Fibroblast of villous mesenchyme (primary cell): ENCODE results near the gene TERB1. TPM values are rescaled to one million over a fixed set of nuclear protein-coding genes. Genes with fewer than 3 reads are reported as not detected.

ENCODE experiments used
- DNase-seq: peaks from one replicate; pipeline ENCODE4 v3.0.0-alpha.2; 2010; ENCODE audit warnings: low read depth
- H3K4me3 ChIP-seq: 2 replicates; pipeline ENCODE4 v1.5.1; 2011; ENCODE audit warnings: low read depth, mild to moderate bottlenecking, low read length
- CTCF ChIP-seq: IDR thresholded peaks from 2 replicates; pipeline ENCODE4 v1.5.1; 2012; ENCODE audit warnings: low read depth, mild to moderate bottlenecking, low read length; ENCODE audit not compliant: insufficient read depth
- total RNA-seq: library from RNA; depleted of rRNA; stranded (reverse); fragments of >200 nt; gene quantifications from 2 replicates; pipeline ENCODE4 v1.2.3, GENCODE V29; 2012

TERB1 gene
- total RNA-seq, 1 donor, result not detected

- TF ChIP-seq CTCF, result no peak
- peak overlapping the region; percentile 30 for H3K4me3 ChIP-seq
- DNase-seq, result no peak
Observed at GRCh38 chr16:66751992-66752322, 49.4 kb downstream of the TERB1 start.

GRCh38 chr16:66751303-66751991 is 49.9 kb downstream of the TERB1 start, which contains the start of gene DYNC1LI2:
TSS of gene DYNC1LI2 (minus strand) at chr16:66751609. CDS start at chr16:66751591, 18 bp downstream.
- DNase-seq, result peak; percentile 69
- peak; percentile 69 for TF ChIP-seq CTCF
- peak within 1 kb of the TSS; percentile 66 for H3K4me3 ChIP-seq

- DNase-seq, result peak; percentile 8
- TF ChIP-seq CTCF, result no peak
- peak overlapping the region; percentile 66 for H3K4me3 ChIP-seq
Observed at GRCh38 chr16:66751053-66751302, 50.4 kb downstream of the TERB1 start.

- no peak for DNase-seq
- peak overlapping the region; percentile 66 for H3K4me3 ChIP-seq
- TF ChIP-seq CTCF, result no peak
Observed at GRCh38 chr16:66750279-66751052, 50.9 kb downstream of the TERB1 start.

GRCh38 chr16:66746682-66747081 is 54.7 kb downstream of the TERB1 start:
- TF ChIP-seq CTCF, result no peak
- DNase-seq, result peak; percentile 15
- no peak overlapping the region for H3K4me3 ChIP-seq

- H3K4me3 ChIP-seq, result no peak overlapping the region
- no peak for TF ChIP-seq CTCF
- no peak for DNase-seq
Observed at GRCh38 chr16:66746048-66746447, 55.3 kb downstream of the TERB1 start.
